GM19468 (cell line): ENCODE data around the gene PLCG2.

Experiments
- ATAC-seq: cut with Tn5 transposase; IDR thresholded peaks from one replicate; pipeline ENCODE4 v1.9.1; 2021; ENCODE audit warnings: mild to moderate bottlenecking, moderate library complexity, moderate number of reproducible peaks; ENCODE audit not compliant: unreplicated experiment; ENCODE audit errors: extremely low read depth

The PLCG2 gene

GRCh38 chr16:81810361-81810760 is 31.3 kb downstream of the PLCG2 start:
- peak; percentile 5 for ATAC-seq

DNA sequence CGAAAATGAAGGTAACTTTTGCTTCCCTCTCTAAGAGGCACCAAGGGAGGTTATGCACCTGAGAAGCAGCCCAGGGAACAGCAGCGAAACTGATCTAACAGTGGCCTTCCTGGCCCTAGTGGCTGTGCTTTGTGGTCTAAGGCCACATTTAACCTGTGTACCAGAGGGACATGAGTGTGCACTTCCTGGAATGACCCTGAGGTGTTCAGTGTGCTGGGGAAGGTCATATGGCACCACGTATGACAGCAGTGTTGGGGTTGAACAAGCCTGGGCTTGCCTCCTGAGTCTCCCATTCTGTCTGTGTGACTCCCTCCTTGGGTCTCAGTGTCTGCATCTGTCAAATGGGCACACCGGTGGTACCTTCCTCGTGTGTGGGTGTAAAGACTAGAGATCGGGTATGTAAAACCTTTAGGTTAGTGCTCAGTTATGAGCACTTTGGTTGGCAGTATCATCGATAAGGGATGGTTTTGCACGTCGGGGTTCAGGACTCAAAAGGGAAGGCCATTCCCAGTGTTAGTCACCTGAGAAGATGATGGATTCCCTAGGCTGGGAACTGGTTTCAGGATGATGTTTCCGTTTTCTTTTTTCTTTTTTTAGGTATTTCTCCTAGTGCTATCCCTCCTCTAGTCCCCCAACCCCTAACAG is 31.9 kb downstream of the PLCG2 start:
- ATAC-seq, result no peak

GRCh38 chr16:81813648-81814047 is 34.6 kb downstream of the PLCG2 start:
- ATAC-seq, result no peak

DNA sequence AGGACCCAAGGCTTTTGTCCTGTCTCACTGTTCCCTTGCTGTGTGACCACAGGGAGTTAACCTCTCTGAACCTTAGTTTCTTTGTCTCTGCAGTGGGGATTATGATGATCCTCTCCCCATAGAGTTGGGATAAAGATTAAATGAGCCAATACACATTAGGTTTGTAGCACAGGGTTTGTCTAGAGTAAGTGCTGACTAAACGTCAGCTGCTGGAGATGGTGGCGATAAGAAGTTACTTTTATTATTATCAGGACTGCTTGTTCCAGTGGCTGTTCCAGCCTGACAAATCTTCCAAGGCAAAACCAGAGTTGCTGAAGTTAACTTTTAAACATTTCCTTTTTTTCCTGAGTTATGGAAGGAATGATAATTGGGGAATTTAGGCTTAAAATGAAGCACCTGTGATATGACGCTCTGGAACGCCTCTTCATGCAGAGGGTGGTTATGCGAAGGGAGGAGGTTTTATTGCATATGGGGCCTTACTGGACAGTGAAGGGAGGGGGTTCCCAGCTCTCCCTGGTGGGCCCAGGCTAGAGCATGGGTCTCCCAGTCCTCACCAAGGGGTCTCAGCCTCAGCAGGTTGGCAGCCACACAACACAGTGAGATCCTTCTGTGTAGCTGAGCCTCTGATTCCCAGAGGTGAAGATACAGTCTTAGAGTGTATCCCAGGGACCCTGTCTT is 35.8 kb downstream of the PLCG2 start:
- ATAC-seq, result no peak

GRCh38 chr16:81815429-81815766 is 36.3 kb downstream of the PLCG2 start:
- ATAC-seq, result no peak

DNA sequence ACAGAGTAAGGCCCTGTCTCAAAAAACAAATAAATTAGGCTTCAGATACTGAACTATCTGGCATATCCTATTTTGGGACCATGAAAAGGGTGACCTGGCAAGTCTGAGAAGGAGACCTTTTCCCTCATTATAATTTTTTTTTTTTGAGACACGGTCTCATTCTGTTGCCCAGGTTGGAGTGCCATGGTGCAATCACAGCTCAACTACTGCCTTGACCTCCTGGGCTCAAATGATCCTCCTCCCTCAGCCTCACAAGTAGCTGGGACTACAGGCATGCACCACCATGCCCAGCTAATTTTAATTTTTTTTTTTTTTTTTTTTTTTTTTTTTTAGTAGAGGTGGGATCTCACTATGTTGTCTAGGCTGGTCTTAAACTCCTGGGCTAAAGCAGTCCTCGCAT is 37.3 kb downstream of the PLCG2 start:
- ATAC-seq, result no peak

GRCh38 chr16:81816793-81817210 is 37.7 kb downstream of the PLCG2 start:
- peak; percentile 24 for ATAC-seq

GRCh38 chr16:81817296-81817695 is 38.2 kb downstream of the PLCG2 start:
- ATAC-seq, result no peak

GRCh38 chr16:81817789-81818567 is 38.9 kb downstream of the PLCG2 start:
- ATAC-seq, result peak; percentile 21

DNA sequence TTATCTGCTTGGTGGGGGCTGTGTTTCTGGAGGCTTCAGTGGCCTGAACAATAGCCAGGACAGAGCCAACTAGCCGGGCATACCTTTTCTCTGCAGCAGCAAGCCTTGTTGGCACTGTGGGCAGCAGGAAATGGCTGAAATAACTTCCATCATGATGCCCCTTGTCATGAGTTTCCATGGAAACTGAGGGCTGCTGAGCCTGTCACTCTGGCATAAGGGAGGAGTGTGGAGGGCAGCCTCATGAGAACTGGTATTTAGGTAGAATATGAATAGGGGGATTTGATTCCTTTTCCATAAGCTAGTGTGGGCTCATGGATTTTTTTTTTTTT is 39.4 kb downstream of the PLCG2 start:
- ATAC-seq, result no peak

DNA sequence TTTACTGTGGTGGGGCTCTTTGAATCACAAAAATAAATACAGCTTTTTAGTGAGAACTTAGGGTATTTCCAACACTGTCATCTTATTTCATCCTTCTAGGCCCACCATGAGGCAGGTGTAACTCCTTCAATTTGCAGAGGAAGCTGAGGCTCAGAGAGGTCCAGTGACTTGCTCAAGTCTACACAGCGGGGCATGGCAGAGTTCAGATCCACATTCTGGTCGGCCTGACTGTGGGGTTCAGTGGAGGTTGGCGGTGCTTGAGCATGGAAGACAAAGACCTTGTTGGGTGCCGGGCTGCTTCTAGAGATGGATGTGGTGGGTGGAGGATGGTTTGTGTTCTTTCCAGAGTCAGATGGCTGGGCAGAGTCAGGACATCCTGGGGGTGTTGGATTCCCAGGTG is 39.8 kb downstream of the PLCG2 start:
- no peak for ATAC-seq

DNA sequence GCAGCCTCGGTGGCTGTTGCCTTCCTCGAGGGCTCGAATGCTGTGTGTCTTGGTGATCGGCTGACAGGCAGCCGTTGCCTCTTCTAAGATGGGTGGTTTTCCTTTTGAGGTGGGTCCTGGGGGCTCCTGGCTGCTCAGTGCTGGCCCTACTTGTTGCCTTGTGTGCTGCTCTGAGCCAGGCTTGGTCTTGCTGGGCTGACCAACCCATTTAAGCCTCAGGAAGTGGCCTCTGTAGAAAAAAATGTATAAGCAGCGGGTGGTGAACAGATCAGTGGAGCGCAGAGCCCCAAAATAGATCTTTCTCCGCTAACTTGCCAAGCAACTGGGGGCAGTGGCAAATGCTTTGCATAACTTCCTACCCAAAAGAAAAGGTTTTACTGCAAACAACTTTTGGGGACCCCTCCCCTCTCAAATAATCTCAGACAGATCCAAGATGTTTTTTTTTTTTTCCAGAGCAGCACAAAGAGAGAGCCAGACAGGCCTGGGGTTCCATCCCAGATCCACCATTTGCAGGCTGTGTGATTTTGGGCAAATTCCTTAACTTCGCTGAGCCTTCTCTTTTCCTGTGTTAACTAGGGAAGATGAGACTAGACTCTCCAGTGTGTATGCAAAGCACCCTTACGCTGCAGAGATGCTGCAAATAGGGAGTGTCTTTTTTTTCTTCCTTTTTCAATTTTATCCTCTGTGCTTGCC is 42.5 kb downstream of the PLCG2 start:
- no peak for ATAC-seq

- ATAC-seq, result no peak
Observed at GRCh38 chr16:81823111-81823510, 44.0 kb downstream of the PLCG2 start.

- ATAC-seq, result no peak
Observed at GRCh38 chr16:81823734-81824133, 44.6 kb downstream of the PLCG2 start.

GRCh38 chr16:81826523-81826922 is 47.4 kb downstream of the PLCG2 start:
- no peak for ATAC-seq

DNA sequence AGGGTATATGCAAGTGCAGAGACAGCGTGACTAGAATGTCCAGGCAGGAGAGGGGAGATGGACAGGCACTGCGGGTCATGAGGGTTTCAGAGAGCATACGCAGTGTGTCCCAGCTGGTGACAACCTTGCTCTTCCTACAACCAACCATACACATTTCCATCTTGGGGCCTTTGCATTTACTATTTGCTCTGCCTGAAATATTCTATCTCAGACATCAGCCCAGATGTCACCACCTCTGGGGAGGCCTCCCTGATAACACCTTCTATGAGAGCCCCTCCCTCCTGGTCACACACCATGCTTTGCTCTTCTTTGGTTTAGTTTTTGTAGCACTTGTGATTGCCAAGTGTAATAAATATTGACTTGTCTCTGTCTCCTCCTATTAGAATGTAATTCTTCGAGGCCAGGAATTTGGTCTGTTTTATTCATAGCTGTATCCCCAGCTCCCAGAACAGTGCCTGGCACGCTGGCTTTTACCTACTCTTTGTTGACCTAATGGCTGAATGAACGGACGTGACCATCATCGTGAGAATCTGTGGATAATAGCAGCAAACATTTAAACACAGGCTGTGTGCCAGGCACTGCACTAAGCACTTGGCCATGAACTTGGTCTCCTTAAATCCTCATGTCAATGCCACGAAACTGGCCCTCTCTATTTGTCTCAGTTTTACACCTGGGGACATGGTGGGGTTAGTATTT is 51.9 kb downstream of the PLCG2 start:
- no peak for ATAC-seq

DNA sequence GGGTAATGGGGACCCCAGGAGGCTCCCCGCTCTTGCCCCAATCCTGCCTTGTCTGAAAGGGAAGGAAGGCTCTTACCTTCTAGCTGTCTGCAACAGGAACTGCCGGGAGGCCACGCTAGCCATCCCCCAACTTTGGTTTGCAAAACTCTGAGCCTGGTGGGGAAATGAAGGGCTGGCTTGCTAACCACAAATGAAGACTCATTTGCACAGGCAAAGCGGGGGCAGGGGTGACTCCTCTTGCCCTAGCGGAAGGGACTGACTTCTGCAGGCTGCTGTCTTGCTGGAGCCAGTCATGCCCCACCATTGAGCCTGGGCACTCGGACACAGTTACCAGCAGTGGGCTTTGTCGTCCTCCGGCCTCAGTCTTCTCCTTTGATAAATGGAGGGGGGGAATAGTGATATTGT is 52.6 kb downstream of the PLCG2 start:
- peak; percentile 53 for ATAC-seq

- no peak for ATAC-seq
Observed at GRCh38 chr16:81832801-81833547, 53.9 kb downstream of the PLCG2 start.

DNA sequence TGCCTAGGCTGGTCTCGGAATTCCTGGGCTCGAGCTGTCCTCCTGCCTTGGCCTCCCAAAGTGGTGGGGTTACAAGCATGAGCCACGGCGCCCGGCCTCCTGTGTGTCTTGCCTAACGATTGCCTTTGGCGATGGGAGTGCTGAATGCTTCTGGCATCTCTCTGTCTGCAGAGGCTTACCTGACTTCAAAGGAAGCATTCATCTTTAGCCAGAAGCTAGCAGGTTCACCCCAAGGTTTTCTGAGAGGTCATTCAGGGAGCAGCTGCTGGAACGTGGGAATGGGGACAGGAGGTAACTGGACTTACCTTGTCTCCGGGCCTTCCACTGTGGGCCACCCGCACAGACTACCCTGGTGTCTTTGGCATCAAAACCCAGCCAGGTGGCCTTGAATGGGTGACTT is 54.7 kb downstream of the PLCG2 start:
- no peak for ATAC-seq

- ATAC-seq, result no peak
Observed at GRCh38 chr16:81834868-81835267, 55.8 kb downstream of the PLCG2 start.
